Measurements from ENCODE around the gene MYCN. TPM values are rescaled to one million over a fixed set of nuclear protein-coding genes. Genes with fewer than 3 reads are reported as not detected.
"Not testable (repeated sequence)": the region's sequence is repeated elsewhere in the genome, so short reads cannot be mapped to it uniquely, and the experiment has no call there.

Gene MYCN
- total RNA-seq, 6 experiments from 2014 or later: not detected

DNA sequence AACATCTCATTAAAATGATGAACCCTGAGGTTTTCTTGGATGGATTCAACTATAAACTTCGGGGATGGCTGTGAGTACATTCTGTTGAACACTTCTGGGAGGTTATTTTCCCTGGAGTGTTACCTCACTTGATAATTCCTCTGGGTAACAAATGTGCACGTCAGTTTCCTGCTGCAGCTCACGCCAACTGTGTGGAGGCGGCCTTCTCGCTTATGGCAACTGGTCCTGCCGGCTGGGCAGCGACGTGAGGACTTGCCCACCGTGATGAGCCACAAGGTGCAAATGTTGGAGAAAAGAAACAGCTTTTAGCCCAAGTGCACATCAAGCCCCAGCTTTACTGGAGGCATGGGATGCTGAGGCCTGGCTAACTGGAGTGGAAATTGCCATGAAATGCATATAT, 15.9 kb downstream of the MYCN start:
- Mint-ChIP-seq H3K27ac (no peak overlapping the region), H3K4me3 (no peak overlapping the region), H3K27me3 (ENCODE audit: insufficient read depth) (no peaks in the 10 kb centered on the region), H3K4me1 (ENCODE audit: low read depth) (no peaks in the 10 kb centered on the region), H3K36me3 (ENCODE audit: low read depth) (no peaks in the 10 kb centered on the region; the same call in 1 of the 2 replicates), H3K9me3 (peaks cover 44% of the 10 kb centered on the region)
- DNase-seq: no peak
- no peak for TF ChIP-seq CTCF (IDR thresholded peaks at IDR 0.05)

- H3K36me3 Mint-ChIP-seq (ENCODE audit: low read depth): no peaks in the 10 kb centered on the region; the same call in 1 of the 2 replicates
- no peak for DNase-seq
- H3K9me3 Mint-ChIP-seq: peaks cover 49% of the 10 kb centered on the region
- no peak overlapping the region for H3K4me3 Mint-ChIP-seq
- TF ChIP-seq CTCF (IDR thresholded peaks at IDR 0.05): no peak
- H3K4me1 Mint-ChIP-seq (ENCODE audit: low read depth): no peaks in the 10 kb centered on the region
- no peak overlapping the region for H3K27ac Mint-ChIP-seq
- no peaks in the 10 kb centered on the region for H3K27me3 Mint-ChIP-seq (ENCODE audit: insufficient read depth)
Observed at GRCh38 chr2:15956751-15957736, 16.7 kb downstream of the MYCN start.

DNA sequence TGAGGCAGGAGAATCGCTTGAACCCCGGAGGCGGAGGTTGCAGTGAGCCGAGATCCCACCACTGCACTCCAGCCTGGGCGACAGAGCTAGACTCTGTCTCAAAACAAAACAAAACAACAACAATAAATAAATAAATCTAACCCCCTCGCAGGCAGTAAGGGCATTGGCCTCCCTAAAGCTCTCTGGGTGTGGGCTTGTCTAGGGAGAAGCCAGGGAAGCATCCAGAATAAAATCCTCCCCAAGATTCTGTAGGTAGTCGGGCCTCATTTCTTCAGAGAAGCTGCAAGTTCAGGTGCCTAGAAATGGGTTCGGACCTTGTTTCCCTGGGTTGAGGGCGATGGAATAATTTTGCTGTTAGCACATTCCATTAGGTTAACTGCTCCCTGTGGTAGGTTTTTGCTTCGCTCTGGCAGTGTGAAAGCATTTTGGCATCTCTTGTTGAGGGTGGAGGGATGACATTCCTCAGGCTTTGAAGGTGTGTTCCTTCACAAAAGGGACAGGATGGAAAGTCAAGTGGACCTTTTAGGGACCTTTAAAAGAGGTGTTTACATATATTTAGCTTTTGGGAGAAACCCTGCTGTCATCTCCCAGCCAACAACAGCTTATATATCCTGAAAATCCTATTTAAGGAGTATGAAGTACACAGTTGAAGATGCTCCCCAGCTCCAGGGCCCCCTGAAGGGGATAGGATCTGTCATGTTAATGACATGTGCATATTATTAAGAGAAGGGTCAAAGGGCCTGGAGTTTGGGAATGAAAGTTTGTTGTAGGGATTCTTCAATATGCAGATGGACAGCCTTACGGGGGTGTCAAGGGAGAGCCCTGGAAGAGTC, 17.7 kb downstream of the MYCN start:
- H3K36me3 Mint-ChIP-seq (ENCODE audit: low read depth): no peaks in the 10 kb centered on the region; the same call in 1 of the 2 replicates
- no peak overlapping the region for H3K27ac Mint-ChIP-seq
- no peak overlapping the region for H3K4me3 Mint-ChIP-seq
- H3K9me3 Mint-ChIP-seq: peaks cover 43% of the 10 kb centered on the region
- TF ChIP-seq CTCF (IDR thresholded peaks at IDR 0.05): no peak
- no peaks in the 10 kb centered on the region for H3K27me3 Mint-ChIP-seq (ENCODE audit: insufficient read depth)
- no peak for DNase-seq
- no peaks in the 10 kb centered on the region for H3K4me1 Mint-ChIP-seq (ENCODE audit: low read depth)

GRCh38 chr2:15959331-15960153, 19.2 kb downstream of the MYCN start:
- Mint-ChIP-seq H3K27me3 (ENCODE audit: insufficient read depth) (no peaks in the 10 kb centered on the region), H3K9me3 (peaks cover 36% of the 10 kb centered on the region), H3K4me3 (no peak overlapping the region), H3K4me1 (ENCODE audit: low read depth) (no peaks in the 10 kb centered on the region), H3K27ac (no peak overlapping the region), H3K36me3 (ENCODE audit: low read depth) (no peaks in the 10 kb centered on the region)
- no peak for TF ChIP-seq CTCF (IDR thresholded peaks at IDR 0.05)
- no peak for DNase-seq

DNA sequence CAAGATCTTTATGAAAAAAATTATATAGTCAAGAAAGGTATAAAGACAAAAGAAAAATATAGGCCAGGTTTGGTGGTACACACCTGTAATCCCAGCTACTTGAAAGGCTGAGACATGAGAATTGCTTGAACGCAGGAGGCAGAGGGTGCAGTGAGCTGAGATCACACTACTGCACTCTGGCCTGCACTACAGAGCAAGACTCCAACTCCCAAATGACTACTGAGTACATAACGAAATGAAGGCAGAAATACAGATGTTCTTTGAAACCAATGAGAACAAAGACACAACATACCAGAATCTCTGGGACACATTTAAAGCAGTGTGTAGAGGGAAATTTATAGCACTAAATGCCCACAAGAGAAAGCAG, 19.8 kb downstream of the MYCN start:
- not testable (repeated sequence) for H3K4me3 Mint-ChIP-seq; H3K27ac Mint-ChIP-seq; H3K4me1 Mint-ChIP-seq (ENCODE audit: low read depth); H3K27me3 Mint-ChIP-seq (ENCODE audit: insufficient read depth); H3K36me3 Mint-ChIP-seq (ENCODE audit: low read depth); DNase-seq
- H3K9me3 Mint-ChIP-seq: peaks cover 33% of the 10 kb centered on the region

DNA sequence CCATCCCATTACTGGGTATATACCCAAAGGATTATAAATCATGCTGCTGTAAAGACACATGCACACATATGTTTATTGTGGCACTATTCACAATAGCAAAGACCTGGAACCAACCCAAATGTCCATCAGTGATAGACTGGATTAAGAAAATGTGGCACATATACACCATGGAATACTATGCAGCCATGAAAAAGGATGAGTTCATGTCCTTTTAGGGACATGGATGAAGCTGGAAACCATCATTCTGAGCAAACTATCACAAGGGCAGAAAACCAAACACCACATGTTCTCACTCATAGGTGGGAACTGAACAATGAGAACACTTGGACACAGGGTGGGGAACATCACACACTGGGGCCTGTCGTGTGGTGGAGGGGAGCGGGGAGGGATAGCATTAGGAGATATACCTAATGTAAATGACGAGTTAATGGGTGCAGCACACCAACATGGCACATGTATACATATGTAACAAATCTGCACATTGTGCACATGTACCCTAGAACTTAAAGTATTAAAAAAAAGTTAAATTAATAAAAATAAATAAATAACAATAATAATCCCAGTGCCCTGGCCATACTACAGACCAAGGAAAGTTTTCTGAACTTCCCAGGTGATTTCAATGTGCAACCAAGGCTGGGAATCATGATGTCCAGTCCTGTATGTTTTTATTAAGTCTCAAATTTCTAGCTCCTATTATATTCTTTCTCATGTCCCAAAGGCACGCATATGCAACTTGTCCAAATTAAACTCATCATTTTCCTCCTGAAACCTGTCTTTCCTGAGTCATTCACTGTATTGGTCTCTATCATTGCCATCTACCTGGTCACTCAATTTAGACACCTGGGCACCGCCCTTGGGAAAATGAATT, 23.0 kb downstream of the MYCN start:
- not testable (repeated sequence) for H3K36me3 Mint-ChIP-seq (ENCODE audit: low read depth); H3K27me3 Mint-ChIP-seq (ENCODE audit: insufficient read depth); H3K27ac Mint-ChIP-seq; H3K4me1 Mint-ChIP-seq (ENCODE audit: low read depth); H3K4me3 Mint-ChIP-seq; DNase-seq
- peaks cover 42% of the 10 kb centered on the region for H3K9me3 Mint-ChIP-seq
